Neuronal stem cell (in vitro differentiated cells): ENCODE measurements around the gene IL16.

Source experiments
- DNase-seq: peaks from one replicate; pipeline ENCODE4 v3.0.0-alpha.2; 2013; ENCODE audit warnings: low spot score
- H2AFZ ChIP-seq: one replicate; pipeline ENCODE4 v1.6.1; 2013; ENCODE audit warnings: mild to moderate bottlenecking, low read length, inconsistent platforms
- H2AK5ac ChIP-seq: 2 replicates; pipeline ENCODE4 v1.6.1; 2013; ENCODE audit warnings: low read depth, mild to moderate bottlenecking, inconsistent platforms, low read length, moderate library complexity, mixed read lengths
- H2BK120ac ChIP-seq: 2 replicates; pipeline ENCODE4 v1.6.1; 2013; ENCODE audit warnings: low read depth, mild to moderate bottlenecking, inconsistent platforms, low read length, moderate library complexity, mixed read lengths
- H2BK12ac ChIP-seq: one replicate; pipeline ENCODE4 v1.6.1; 2013; ENCODE audit warnings: low read length, inconsistent platforms
- H2BK15ac ChIP-seq: 2 replicates; pipeline ENCODE4 v1.6.1; 2013; ENCODE audit warnings: mild to moderate bottlenecking, low read length, inconsistent platforms, mixed read lengths
- H2BK5ac ChIP-seq: one replicate; pipeline ENCODE4 v1.6.1; 2013; ENCODE audit warnings: inconsistent platforms, mild to moderate bottlenecking, low read length, moderate library complexity
- H3K14ac ChIP-seq: one replicate; pipeline ENCODE4 v1.6.1; 2013; ENCODE audit warnings: low read length, inconsistent platforms
- H3K18ac ChIP-seq: 2 replicates; pipeline ENCODE4 v1.6.1; 2013; ENCODE audit warnings: low read length, inconsistent platforms
- H3K23ac ChIP-seq: 2 replicates; pipeline ENCODE4 v1.6.1; 2013; ENCODE audit warnings: low read depth, mild to moderate bottlenecking, mixed read lengths, low read length, inconsistent platforms; ENCODE audit not compliant: poor library complexity
- H3K27ac ChIP-seq: replicated peaks from 3 replicates; pipeline ENCODE4 v1.5.1; 2013; ENCODE audit warnings: low read length, inconsistent platforms
- H3K27me3 ChIP-seq, 3 experiments: 2 replicates each; pipeline ENCODE4 v1.6.1; 2013; ENCODE audit warnings: low read length in 3 of 3, mild to moderate bottlenecking in 2 of 3, inconsistent platforms in 1 of 3, low read depth in 1 of 3, mixed read lengths in 1 of 3, moderate library complexity in 1 of 3; ENCODE audit not compliant: control insufficient read depth in 3 of 3, insufficient read depth in 3 of 3
- H3K36me3 ChIP-seq, 2 donors: replicated peaks in 1 of 2; 2 replicates each; pipeline ENCODE4 v1.6.1; 2013; ENCODE audit warnings: low read length in 2 of 2; ENCODE audit not compliant: control insufficient read depth in 2 of 2, insufficient read depth in 2 of 2
- H3K4ac ChIP-seq: 2 replicates; pipeline ENCODE4 v1.6.1; 2013; ENCODE audit warnings: inconsistent platforms, mild to moderate bottlenecking, low read length, moderate library complexity
- H3K4me1 ChIP-seq, 2 donors: 1 replicate in 1 of 2; 2 replicates in 1 of 2; pipeline ENCODE4 v1.6.1; 2013; ENCODE audit warnings: low read length in 2 of 2, low read depth in 1 of 2; ENCODE audit not compliant: control insufficient read depth in 2 of 2, insufficient read depth in 1 of 2
- H3K4me2 ChIP-seq: one replicate; pipeline ENCODE4 v1.6.1; 2013; ENCODE audit warnings: mild to moderate bottlenecking, low read length, inconsistent platforms; ENCODE audit not compliant: insufficient read depth, poor library complexity, severe bottlenecking
- H3K4me3 ChIP-seq, 2 donors: 2 replicates each; pipeline ENCODE4 v1.5.1; 2013; ENCODE audit warnings: low read length in 2 of 2, mild to moderate bottlenecking in 2 of 2, inconsistent platforms in 1 of 2, moderate library complexity in 1 of 2
- H3K79me1 ChIP-seq: one replicate; pipeline ENCODE4 v1.6.1; 2013; ENCODE audit warnings: low read depth, mild to moderate bottlenecking, inconsistent platforms, low read length, moderate library complexity
- H3K9ac ChIP-seq: one replicate; pipeline ENCODE4 v1.6.1; 2013; ENCODE audit warnings: mild to moderate bottlenecking, low read depth, low read length, inconsistent platforms; ENCODE audit not compliant: poor library complexity
- H3K9me3 ChIP-seq, 2 donors: replicated peaks in 1 of 2; 2 replicates each; pipeline versions ENCODE3 to v1.6.1; 2013; ENCODE audit warnings: low read length in 2 of 2, mild to moderate bottlenecking in 2 of 2, inconsistent platforms in 1 of 2, low read depth in 1 of 2, mixed read lengths in 1 of 2, moderate library complexity in 1 of 2; ENCODE audit not compliant: control insufficient read depth in 2 of 2, insufficient read depth in 1 of 2
- H4K8ac ChIP-seq: one replicate; pipeline ENCODE4 v1.6.1; 2013; ENCODE audit warnings: low read depth, mild to moderate bottlenecking, inconsistent platforms, low read length, moderate library complexity
- H4K91ac ChIP-seq: one replicate; pipeline ENCODE4 v1.6.1; 2013; ENCODE audit warnings: low read length, low read depth, mild to moderate bottlenecking, inconsistent platforms; ENCODE audit not compliant: poor library complexity
- WGBS, 2 donors: extraction: QIAGEN DNeasy Blood & Tissue Kit; methylation state at CpG; one replicate each; pipeline ENCODE4 v1.1.7; 2013; ENCODE audit warnings: missing lambda C conversion rate in 2 of 2, mixed read lengths in 1 of 2; ENCODE audit not compliant: insufficient read length in 2 of 2, insufficient replicate concordance in 1 of 2; ENCODE audit errors: extremely low coverage in 2 of 2; 5-methylcytosine and 5-hydroxymethylcytosine counted together

IL16 gene

GRCh38 chr15:81337713-81338157 lies 141.1 kb downstream of the IL16 start:
- Histone ChIP-seq H3K79me1 (no peaks in the 10 kb centered on the region), H3K18ac (no peak overlapping the region), H2AK5ac (no peak overlapping the region), H2AFZ (no peak overlapping the region), H3K4me2 (no peak overlapping the region), H3K14ac (no peak overlapping the region), H4K8ac (no peak overlapping the region), H3K27ac (no peak overlapping the region), H2BK120ac (no peak overlapping the region), H4K91ac (no peak overlapping the region), H2BK5ac (no peak overlapping the region), H3K4me1 (peaks cover 0 to 2% of the 10 kb centered on the region in 2 donors), H3K4ac (no peak overlapping the region), H3K9me3 (no peaks in the 10 kb centered on the region), H3K4me3 (no peak overlapping the region), H3K9ac (no peak overlapping the region), H3K27me3 (peaks cover 0 to 10% (median 0%) of the 10 kb centered on the region in 3 experiments), H3K36me3 (no peaks in the 10 kb centered on the region), H2BK12ac (no peak overlapping the region), H2BK15ac (no peak overlapping the region), H3K23ac (no peak overlapping the region)
- no peak for DNase-seq
- no CpG with 5 or more reads among the region's 9 CpGs for WGBS, 2 donors

GRCh38 chr15:81338170-81339007 lies 141.7 kb downstream of the IL16 start:
- DNase-seq: no peak
- Histone ChIP-seq H3K23ac (no peak overlapping the region), H3K36me3 (no peaks in the 10 kb centered on the region), H2BK5ac (no peak overlapping the region), H3K9ac (no peak overlapping the region), H4K8ac (no peak overlapping the region), H4K91ac (no peak overlapping the region), H3K27ac (no peak overlapping the region), H3K4me1 (peaks cover 0 to 2% of the 10 kb centered on the region in 2 donors), H2BK12ac (no peak overlapping the region), H3K27me3 (peaks cover 0 to 7% (median 0%) of the 10 kb centered on the region in 3 experiments), H2BK120ac (no peak overlapping the region), H3K4me3 (no peak overlapping the region), H3K4ac (no peak overlapping the region), H3K14ac (no peak overlapping the region), H2AFZ (no peak overlapping the region), H3K4me2 (no peak overlapping the region), H3K9me3 (no peaks in the 10 kb centered on the region), H3K18ac (no peak overlapping the region), H2AK5ac (no peak overlapping the region), H3K79me1 (no peaks in the 10 kb centered on the region), H2BK15ac (no peak overlapping the region)
- no CpG with 5 or more reads among the region's 8 CpGs for WGBS, 2 donors

GRCh38 chr15:81339321-81339720 lies 142.6 kb downstream of the IL16 start:
- Histone ChIP-seq H3K14ac (no peak overlapping the region), H3K9me3 (no peaks in the 10 kb centered on the region), H3K4ac (no peak overlapping the region), H3K79me1 (no peaks in the 10 kb centered on the region), H4K91ac (no peak overlapping the region), H3K23ac (no peak overlapping the region), H2AK5ac (no peak overlapping the region), H3K4me2 (no peak overlapping the region), H3K36me3 (no peaks in the 10 kb centered on the region), H3K4me3 (no peak overlapping the region), H2BK5ac (no peak overlapping the region), H3K18ac (no peak overlapping the region), H2BK12ac (no peak overlapping the region), H3K4me1 (peaks cover 0 to 2% of the 10 kb centered on the region in 2 donors), H2BK15ac (no peak overlapping the region), H3K9ac (no peak overlapping the region), H2BK120ac (no peak overlapping the region), H4K8ac (no peak overlapping the region), H3K27me3 (peaks cover 0 to 7% (median 0%) of the 10 kb centered on the region in 3 experiments), H2AFZ (no peak overlapping the region), H3K27ac (no peak overlapping the region)
- no CpG with 5 or more reads among the region's 5 CpGs for WGBS, 2 donors
- no peak for DNase-seq

DNA sequence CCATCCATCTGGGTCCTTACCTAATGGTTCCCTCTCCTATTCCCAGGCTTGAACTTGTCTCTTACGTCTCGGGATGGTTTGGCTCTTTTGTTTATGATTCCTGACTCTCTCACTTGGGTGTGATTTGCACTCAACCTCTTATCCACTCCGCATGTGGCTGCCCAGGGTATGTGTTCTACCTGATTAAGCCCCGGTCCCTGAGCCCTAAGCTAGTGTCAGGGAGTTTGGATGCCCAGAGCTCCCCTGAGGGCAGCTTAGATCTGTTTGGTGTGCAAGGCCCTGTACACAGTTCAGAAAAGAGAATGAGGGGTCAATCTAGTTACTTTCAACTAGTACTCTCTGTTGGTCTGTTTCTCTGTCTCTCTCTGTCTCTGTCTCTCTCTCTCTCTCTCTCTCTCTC lies 143.2 kb downstream of the IL16 start:
- no peak overlapping the region for H2AFZ ChIP-seq
- no peak overlapping the region for H2BK15ac ChIP-seq
- no peak overlapping the region for H4K8ac ChIP-seq
- no peaks in the 10 kb centered on the region for H3K79me1 ChIP-seq
- no peak overlapping the region for H3K9ac ChIP-seq
- H2BK5ac ChIP-seq: no peak overlapping the region
- no peak overlapping the region for H3K18ac ChIP-seq
- H3K27me3 ChIP-seq: peaks cover 0 to 2% (median 0%) of the 10 kb centered on the region in 3 experiments
- no peak overlapping the region for H3K14ac ChIP-seq
- H3K36me3 ChIP-seq: no peaks in the 10 kb centered on the region
- no peak overlapping the region for H2BK12ac ChIP-seq
- DNase-seq: no peak
- no peak overlapping the region for H4K91ac ChIP-seq
- no peak overlapping the region for H3K4me3 ChIP-seq
- H3K27ac ChIP-seq: no peak overlapping the region
- no peaks in the 10 kb centered on the region for H3K9me3 ChIP-seq
- peaks cover 0 to 2% of the 10 kb centered on the region in 2 donors for H3K4me1 ChIP-seq
- WGBS, 2 donors: no CpG with 5 or more reads among the region's 4 CpGs
- H3K4me2 ChIP-seq: no peak overlapping the region
- H3K4ac ChIP-seq: no peak overlapping the region
- no peak overlapping the region for H2AK5ac ChIP-seq
- H2BK120ac ChIP-seq: no peak overlapping the region
- no peak overlapping the region for H3K23ac ChIP-seq
